ENCODE results near the gene SLC39A11. TPM values are rescaled to one million over a fixed set of nuclear protein-coding genes. Genes with fewer than 3 reads are reported as not detected.
A peak's percentile ranks its signal among the peaks of the same experiment; 100 is the strongest.

SLC39A11 gene
- total and polyA plus RNA-seq, 2 of the 13 experiments (the other 11 are each of a cell fraction or from before 2014, with no cell fraction given), result 17.2 to 31.5 TPM

GRCh38 chr17:72604518-72604917 lies 488.0 kb downstream of the SLC39A11 start (continued):
- no peak for TF ChIP-seq ZNF800 (CRISPR knock-in tag; IDR thresholded peaks at IDR 0.05)
- no peak for TF ChIP-seq SNAPC2 (CRISPR knock-in tag; IDR thresholded peaks at IDR 0.05)
- TF ChIP-seq JUN (CRISPR knock-in tag; IDR thresholded peaks at IDR 0.05), result no peak
- no peak for TF ChIP-seq ZNF530 (CRISPR knock-in tag; IDR thresholded peaks at IDR 0.05; ENCODE audit: low read depth)
- no peak for TF ChIP-seq ATF1 (CRISPR knock-in tag; IDR thresholded peaks at IDR 0.05)
- no peak for TF ChIP-seq NBN (conservative IDR thresholded peaks at IDR 0.05)
- TF ChIP-seq MLLT10 (CRISPR knock-in tag; IDR thresholded peaks at IDR 0.05), result no peak
- no peak; the same call in 1 of the 2 replicates for TF ChIP-seq ZNF124 (CRISPR knock-in tag; IDR thresholded peaks at IDR 0.05)
- peak; percentile 92 for TF ChIP-seq SMAD3 (CRISPR knock-in tag; IDR thresholded peaks at IDR 0.05)
- TF ChIP-seq ZNF792 (CRISPR knock-in tag; IDR thresholded peaks at IDR 0.05), result peak; percentile 80; the same call in 1 of the 2 replicates
- no peak for TF ChIP-seq TFDP1 (CRISPR knock-in tag; IDR thresholded peaks at IDR 0.05; ENCODE audit: borderline replicate concordance)
- no peak for TF ChIP-seq ZNF446 (CRISPR knock-in tag; IDR thresholded peaks at IDR 0.05)
- no peak for TF ChIP-seq RFXAP (CRISPR knock-in tag; IDR thresholded peaks at IDR 0.05; ENCODE audit: borderline replicate concordance)
- TF ChIP-seq PHB2 (IDR thresholded peaks at IDR 0.05; ENCODE audit: partially characterized antibody), result no peak
- no peak for TF ChIP-seq KLF13 (CRISPR knock-in tag; IDR thresholded peaks at IDR 0.05)
- TF ChIP-seq TIGD3 (CRISPR knock-in tag; IDR thresholded peaks at IDR 0.05; ENCODE audit: borderline replicate concordance), result no peak
- TF ChIP-seq ZNF501 (CRISPR knock-in tag; IDR thresholded peaks at IDR 0.05), result 0 out of 2 replicates have a peak, but pooled peaks have one; percentile 44
- no peak for TF ChIP-seq ZFP62 (CRISPR knock-in tag; IDR thresholded peaks at IDR 0.05)
- TF ChIP-seq ZNF576 (CRISPR knock-in tag; IDR thresholded peaks at IDR 0.05), result no peak
- TF ChIP-seq PAXIP1 (CRISPR knock-in tag; conservative IDR thresholded peaks at IDR 0.05), result peak; percentile 54
- peak; percentile 87 for TF ChIP-seq FOSL2 (CRISPR knock-in tag; IDR thresholded peaks at IDR 0.05)
- TF ChIP-seq DNMT3B (CRISPR knock-in tag; conservative IDR thresholded peaks at IDR 0.05), result peak; percentile 76; the same call in 1 of the 2 replicates
- TF ChIP-seq SNRNP70 (IDR thresholded peaks at IDR 0.05; ENCODE audit: low read depth, low read length), result no peak

All from HepG2 (cell line).